C4-2B (cell line): Measurements from ENCODE around the gene COX6B2.

ENCODE experiments used
- ZFX ChIP-seq: fragments of 450-650 bp; IDR thresholded peaks from 2 replicates; pipeline ENCODE4 v1.6.1; 2017
- TF ChIP-seq, protein P1 (sequence below): fragments of 450-650 bp; conservative IDR thresholded peaks from 2 replicates; pipeline ENCODE4 v1.5.1; 2017; ENCODE audit warnings: mild to moderate bottlenecking

GRCh38 chr19:55322204-55322885 lies 32.2 kb downstream of the COX6B2 start:
- TF ChIP-seq, protein P1, sequence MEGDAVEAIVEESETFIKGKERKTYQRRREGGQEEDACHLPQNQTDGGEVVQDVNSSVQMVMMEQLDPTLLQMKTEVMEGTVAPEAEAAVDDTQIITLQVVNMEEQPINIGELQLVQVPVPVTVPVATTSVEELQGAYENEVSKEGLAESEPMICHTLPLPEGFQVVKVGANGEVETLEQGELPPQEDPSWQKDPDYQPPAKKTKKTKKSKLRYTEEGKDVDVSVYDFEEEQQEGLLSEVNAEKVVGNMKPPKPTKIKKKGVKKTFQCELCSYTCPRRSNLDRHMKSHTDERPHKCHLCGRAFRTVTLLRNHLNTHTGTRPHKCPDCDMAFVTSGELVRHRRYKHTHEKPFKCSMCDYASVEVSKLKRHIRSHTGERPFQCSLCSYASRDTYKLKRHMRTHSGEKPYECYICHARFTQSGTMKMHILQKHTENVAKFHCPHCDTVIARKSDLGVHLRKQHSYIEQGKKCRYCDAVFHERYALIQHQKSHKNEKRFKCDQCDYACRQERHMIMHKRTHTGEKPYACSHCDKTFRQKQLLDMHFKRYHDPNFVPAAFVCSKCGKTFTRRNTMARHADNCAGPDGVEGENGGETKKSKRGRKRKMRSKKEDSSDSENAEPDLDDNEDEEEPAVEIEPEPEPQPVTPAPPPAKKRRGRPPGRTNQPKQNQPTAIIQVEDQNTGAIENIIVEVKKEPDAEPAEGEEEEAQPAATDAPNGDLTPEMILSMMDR: no peak
- no peak for TF ChIP-seq ZFX
